Endothelial cell of umbilical vein (primary cell): Measurements from ENCODE around the gene ARHGEF37. TPM values are rescaled to one million over a fixed set of nuclear protein-coding genes. Genes with fewer than 3 reads are reported as not detected.

Source experiments
- BruUV-seq: library from RNA; stranded (reverse); fragments of 400-500 nt; replicated peaks from 2 replicates; lab custom pipeline; 2021; lab: Mats Ljungman, UMichigan
- CTCF ChIA-PET: fragments of 300-600, 350-600 bp; sonication (Branson Sonifier 250); formaldehyde crosslinking; loops from one replicate; lab custom pipeline; 2021; ENCODE audit warnings: antibody characterized with exemption, inconsistent platforms; lab: Charles Lee
- POLR2A ChIA-PET: fragments of 300-600, 350-600 bp; sonication (Branson Sonifier 250); formaldehyde crosslinking; loops from one replicate; lab custom pipeline; 2021; ENCODE audit warnings: antibody characterized with exemption, inconsistent platforms; lab: Charles Lee
- DNase-seq: peaks from one replicate; pipeline ENCODE4 v3.0.0-alpha.2; 2011; ENCODE audit warnings: low read depth, low spot score
- FAIRE-seq: peaks from 2 replicates; lab custom pipeline; 2011; peaks lifted over from hg19 to GRCh38; lab: Jason Lieb, UNC
- H2AFZ ChIP-seq: 2 replicates; pipeline ENCODE4 v1.6.0; 2012; ENCODE audit warnings: low read depth, low read length, control low read depth, inconsistent platforms
- H3K27ac ChIP-seq: 2 replicates; pipeline ENCODE4 v1.5.1; 2011; ENCODE audit warnings: low read depth, mild to moderate bottlenecking, control low read depth, low read length, moderate library complexity; ENCODE audit not compliant: insufficient read depth
- H3K27me3 ChIP-seq, 2 experiments: 2 replicates each; pipeline versions ENCODE4 v1.6.0 to v1.6.1; 2011; ENCODE audit warnings: low read length in 2 of 2, mixed read lengths in 1 of 2; ENCODE audit not compliant: control insufficient read depth in 2 of 2, insufficient read depth in 2 of 2
- H3K36me3 ChIP-seq, 2 experiments: 2 replicates in 1 of 2; 3 replicates in 1 of 2; pipeline ENCODE4 v1.5.1; 2011; ENCODE audit warnings: low read length in 2 of 2, mild to moderate bottlenecking in 1 of 2, moderate library complexity in 1 of 2; ENCODE audit not compliant: control insufficient read depth in 2 of 2, insufficient read depth in 2 of 2; ENCODE audit errors: extremely low read depth in 1 of 2
- H3K4me1 ChIP-seq: 3 replicates; pipeline ENCODE4 v1.5.1; 2011; ENCODE audit warnings: mild to moderate bottlenecking, low read length; ENCODE audit not compliant: control insufficient read depth, insufficient read depth; ENCODE audit errors: extremely low read depth
- H3K4me2 ChIP-seq: 2 replicates; pipeline ENCODE4 v1.6.1; 2011; ENCODE audit warnings: low read length, control low read depth, mixed read lengths; ENCODE audit not compliant: insufficient read depth
- H3K4me3 ChIP-seq, 3 experiments: fragments of 200-600 bp in 1 of 3; sonication (generic), shearing (Covaris generic) in 1 of 3; replicated peaks in 1 of 3; 2 replicates each; pipeline ENCODE4 v1.5.1; 2011 to 2016; ENCODE audit warnings: control low read depth in 3 of 3, low read length in 3 of 3, mild to moderate bottlenecking in 2 of 3, inconsistent platforms in 1 of 3, low read depth in 1 of 3, moderate library complexity in 1 of 3; ENCODE audit not compliant: insufficient read depth in 1 of 3
- H3K79me2 ChIP-seq: 2 replicates; pipeline ENCODE4 v1.6.0; 2012; ENCODE audit warnings: low read length, inconsistent platforms; ENCODE audit not compliant: control insufficient read depth, insufficient read depth
- H3K9ac ChIP-seq: replicated peaks from 2 replicates; pipeline ENCODE3; 2011; ENCODE audit warnings: low read length, control low read depth; ENCODE audit not compliant: insufficient read depth; ENCODE audit errors: extremely low read depth
- H3K9me1 ChIP-seq: replicated peaks from 3 replicates; pipeline ENCODE4 v1.6.0; 2011; ENCODE audit warnings: mild to moderate bottlenecking, low read length; ENCODE audit not compliant: control insufficient read depth, insufficient read depth; ENCODE audit errors: extremely low read depth
- H3K9me3 ChIP-seq: replicated peaks from 2 replicates; pipeline ENCODE4 v1.5.1; 2012; ENCODE audit warnings: low read length, inconsistent platforms; ENCODE audit not compliant: control insufficient read depth, insufficient read depth
- H4K20me1 ChIP-seq: replicated peaks from 2 replicates; pipeline ENCODE3; 2011; ENCODE audit warnings: mild to moderate bottlenecking, low read length; ENCODE audit not compliant: control insufficient read depth, insufficient read depth; ENCODE audit errors: extremely low read depth
- CTCF ChIP-seq, 2 donors: IDR thresholded peaks; 1 replicate in 1 of 2; 2 replicates in 1 of 2; pipeline ENCODE4 v1.5.1; 2011; ENCODE audit warnings: low read length in 2 of 2, mild to moderate bottlenecking in 2 of 2, moderate library complexity in 2 of 2, control low read depth in 1 of 2, inconsistent platforms in 1 of 2, low read depth in 1 of 2; ENCODE audit not compliant: insufficient read depth in 1 of 2; ENCODE audit errors: extremely low read depth in 1 of 2
- FOS ChIP-seq: IDR thresholded peaks from 2 replicates; pipeline ENCODE4 v1.6.1; 2011; ENCODE audit warnings: mild to moderate bottlenecking, low read length, moderate library complexity, borderline replicate concordance; ENCODE audit not compliant: insufficient read depth
- JUN ChIP-seq: IDR thresholded peaks from 2 replicates; pipeline ENCODE4 v1.6.1; 2011; ENCODE audit warnings: borderline replicate concordance, low read depth; ENCODE audit not compliant: insufficient read length, insufficient read depth
- MAX ChIP-seq: IDR thresholded peaks from 2 replicates; pipeline ENCODE4 v1.6.1; 2011; ENCODE audit not compliant: insufficient read depth, insufficient read length
- MYC ChIP-seq: IDR thresholded peaks from one replicate; pipeline ENCODE4 v1.6.1; 2011; ENCODE audit warnings: mild to moderate bottlenecking, low read depth, low read length
- POLR2A ChIP-seq: IDR thresholded peaks from 2 replicates; pipeline ENCODE4 v1.6.1; 2012; ENCODE audit warnings: low read depth, mild to moderate bottlenecking, control low read depth, low read length
- POLR2AphosphoS5 ChIP-seq: IDR thresholded peaks from 2 replicates; pipeline ENCODE4 v1.6.1; 2012; ENCODE audit warnings: low read depth, mild to moderate bottlenecking, control low read depth, low read length, moderate library complexity; ENCODE audit not compliant: insufficient read depth
- dilution Hi-C: fragments of 300-500 bp; cut with MboI; formaldehyde crosslinking; loops from one replicate; pipeline ENCODE4 v1.15.0; 2019; ENCODE audit warnings: low sequenced_read_pairs; ENCODE audit not compliant: extremely low pct_ligation_motif_present
- intact Hi-C: fragments of 100-400 bp; cut with micrococcal nuclease; formaldehyde crosslinking; loops from one replicate; pipeline ENCODE4 v1.10.0; 2022
- polyA plus RNA-seq, 4 experiments: library from polyadenylated mRNA; depleted of rRNA in 3 of 4; stranded (reverse) in 3 of 4; unstranded in 1 of 4; fragments of >200 nt; gene quantifications; 2 replicates each; pipeline versions ENCODE4 v1.2.1 to v1.2.3, GENCODE V29; 2011 to 2012; ENCODE audit warnings: missing spikeins in 1 of 4
- total RNA-seq: library from RNA; stranded (reverse); gene quantifications from 2 replicates; pipeline ENCODE4 v1.2.3, GENCODE V29; 2021

ARHGEF37 gene
- total and polyA plus RNA-seq, 2 donors (not counting 3 experiments of a cell fraction or from before 2014, with no cell fraction given): 4.9 to 7.0 TPM

- H3K27me3 ChIP-seq: no peaks in the 10 kb centered on the region
- peaks cover 0 to 3% of the 10 kb centered on the region in 2 experiments for H3K36me3 ChIP-seq
- POLR2A ChIA-PET: interaction anchor here (1.0 to 3.4 kb wide), 3 partner anchors 10 to 66 kb away, joined by 3 to 34 read pairs (median 13); no protein-coding TSS in a partner anchor
- H3K79me2 ChIP-seq: peaks cover 41% of the 10 kb centered on the region
- intact Hi-C loops: no loop called here
- H3K9me1 ChIP-seq: no peaks in the 10 kb centered on the region
- H2AFZ ChIP-seq: peak overlapping the region; percentile 76
- H3K4me2 ChIP-seq: peak overlapping the region; percentile 88
- BruUV-seq: no TSS peak
- no peak for DNase-seq
- peaks cover 25% of the 10 kb centered on the region for H3K4me1 ChIP-seq
- H3K27ac ChIP-seq: peak overlapping the region; percentile 91
- TF ChIP-seq MYC (no peak), CTCF (IDR thresholded peaks at IDR 0.05; ENCODE audit: extremely low read depth in 1 of 2, insufficient read depth in 1 of 2, low read depth in 1 of 2, low read length in 2 of 2) (no peak), JUN (no peak), FOS (no peak), MAX (no peak), POLR2AphosphoS5 (no peak), POLR2A (no peak)
- CTCF ChIA-PET: interaction anchor here (0.7 to 3.4 kb wide), 18 partner anchors 9 to 185 kb away, joined by 3 to 40 read pairs (median 4); no protein-coding TSS in a partner anchor
- H3K9ac ChIP-seq: peak overlapping the region; percentile 70
- H4K20me1 ChIP-seq: peaks cover 3% of the 10 kb centered on the region
- peak overlapping the region; percentile 36 to 81 (median 63) for H3K4me3 ChIP-seq
- no peaks in the 10 kb centered on the region for H3K9me3 ChIP-seq
- FAIRE-seq: no peak
- dilution Hi-C loops: no loop called here
Observed at GRCh38 chr5:149552038-149552494, 29.2 kb upstream of the ARHGEF37 start.
